K562 (cell line): ENCODE data around the gene AFAP1. TPM values are rescaled to one million over a fixed set of nuclear protein-coding genes. Genes with fewer than 3 reads are reported as not detected.

Source experiments
- ATAC-seq: fragments of 200-7000 bp; cut with Tn5 transposase; 3 replicates; pipeline ENCODE4 v1.9.1; 2020; ENCODE audit warnings: moderate library complexity
- BruUV-seq: library from RNA; stranded (reverse); fragments of 400-500 nt; replicated peaks from 2 replicates; lab custom pipeline; 2021; lab: Mats Ljungman, UMichigan
- CTCF ChIA-PET: fragments of 300-600 bp; formaldehyde crosslinking; extraction: SDS; loops from one replicate; lab custom pipeline; 2021; ENCODE audit warnings: low intra/inter-chr PET ratio; lab: Yijun Ruan, JAX
- POLR2A ChIA-PET: fragments of 300-600, 350-650 bp; sonication (Branson Sonifier 250); formaldehyde crosslinking; extraction: SDS; loops from one replicate; lab custom pipeline; 2021; ENCODE audit warnings: antibody characterized with exemption, inconsistent platforms; lab: Yijun Ruan, JAX
- DNase-seq, 4 experiments: peaks; one replicate each; pipeline versions ENCODE4 v3.0.0 to v3.0.0-alpha.2; 2011 to 2018; ENCODE audit warnings: low spot score in 3 of 4, mixed read lengths in 3 of 4; ENCODE audit errors: extremely low read depth in 1 of 4
- FAIRE-seq: peaks from 2 replicates; lab custom pipeline; 2011; peaks lifted over from hg19 to GRCh38; lab: Jason Lieb, UNC
- H2AFZ ChIP-seq: 2 replicates; pipeline ENCODE4 v1.6.0; 2011; ENCODE audit warnings: low read depth, low read length, control low read depth, inconsistent platforms
- H3K27ac ChIP-seq: fragments of 200-600 bp; 3 replicates; pipeline ENCODE4 v1.8.0; 2011; ENCODE audit warnings: low read depth, mild to moderate bottlenecking, control low read depth, inconsistent platforms, low read length, moderate library complexity, mixed read lengths; ENCODE audit errors: extremely low read depth
- H3K27me3 ChIP-seq, 2 experiments: fragments of 300-600 bp in 1 of 2; 2 replicates in 1 of 2; 3 replicates in 1 of 2; pipeline versions ENCODE4 v1.6.0 to v1.8.0; 2011; ENCODE audit warnings: inconsistent platforms in 2 of 2, low read length in 2 of 2, mild to moderate bottlenecking in 1 of 2, mixed read lengths in 1 of 2, moderate library complexity in 1 of 2; ENCODE audit not compliant: control insufficient read depth in 2 of 2, insufficient read depth in 2 of 2
- H3K36me3 ChIP-seq: fragments of 300-600 bp; 3 replicates; pipeline ENCODE4 v1.8.0; 2011; ENCODE audit warnings: mild to moderate bottlenecking, low read length, inconsistent platforms; ENCODE audit not compliant: control insufficient read depth, insufficient read depth
- H3K4me1 ChIP-seq, 2 experiments: fragments of 200-600 bp in 1 of 2; replicated peaks in 1 of 2; 2 replicates in 1 of 2; 3 replicates in 1 of 2; pipeline versions ENCODE4 v1.5.1 to v1.8.0; 2011; ENCODE audit warnings: inconsistent platforms in 2 of 2, low read length in 2 of 2, mild to moderate bottlenecking in 1 of 2, mixed read lengths in 1 of 2, moderate library complexity in 1 of 2; ENCODE audit not compliant: control insufficient read depth in 2 of 2, insufficient read depth in 2 of 2
- H3K4me2 ChIP-seq: 2 replicates; pipeline ENCODE4 v1.6.1; 2011; ENCODE audit warnings: low read length, control low read depth, inconsistent platforms, mixed read lengths; ENCODE audit not compliant: insufficient read depth
- H3K4me3 ChIP-seq: fragments of 200-600 bp; sonication (generic), shearing (Covaris generic); 2 replicates; pipeline ENCODE4 v1.5.1; 2016; ENCODE audit warnings: control low read depth, inconsistent platforms
- H3K79me2 ChIP-seq: fragments of 200-600 bp; 3 replicates; pipeline ENCODE4 v1.8.0; 2011; ENCODE audit warnings: low read length, inconsistent platforms; ENCODE audit not compliant: control insufficient read depth, insufficient read depth
- H3K9ac ChIP-seq, 2 experiments: 2 replicates each; pipeline versions ENCODE4 v1.6.0 to v1.6.1; 2011; ENCODE audit warnings: low read depth in 2 of 2, low read length in 2 of 2, control low read depth in 1 of 2, inconsistent platforms in 1 of 2, mild to moderate bottlenecking in 1 of 2, mixed read lengths in 1 of 2; ENCODE audit not compliant: insufficient read depth in 1 of 2
- H3K9me1 ChIP-seq: one replicate; pipeline ENCODE4 v1.6.0; 2011; ENCODE audit warnings: inconsistent platforms, mild to moderate bottlenecking, low read length, moderate library complexity; ENCODE audit not compliant: control insufficient read depth, insufficient read depth
- H3K9me3 ChIP-seq: replicated peaks from 2 replicates; pipeline ENCODE4 v1.5.1; 2011; ENCODE audit warnings: low read depth, low read length, inconsistent platforms; ENCODE audit not compliant: control insufficient read depth, insufficient read depth
- H4K20me1 ChIP-seq: replicated peaks from 2 replicates; pipeline ENCODE4 v1.6.1; 2011; ENCODE audit warnings: low read length, inconsistent platforms, mixed read lengths; ENCODE audit not compliant: control insufficient read depth, insufficient read depth
- BACH1 ChIP-seq: fragments of 200-800 bp; sonication (Bioruptor generic); IDR thresholded peaks from 2 replicates; pipeline ENCODE4 v1.6.1; 2016; ENCODE audit warnings: missing genetic modification characterization, missing compliant biosample characterization
- POLR3A ChIP-seq: IDR thresholded peaks from 2 replicates; pipeline ENCODE4 v1.6.1; 2011; ENCODE audit warnings: borderline replicate concordance, mild to moderate bottlenecking, moderate library complexity; ENCODE audit not compliant: insufficient read length, insufficient read depth; ENCODE audit errors: extremely low read depth
- RBM39 ChIP-seq: fragments of 200-400 bp; formaldehyde crosslinking; optimal IDR thresholded peaks from 2 replicates; pipeline ENCODE3; 2018; ENCODE audit warnings: low read depth, low read length
- SP2 ChIP-seq: IDR thresholded peaks from 2 replicates; pipeline ENCODE4 v1.6.1; 2011; ENCODE audit warnings: mild to moderate bottlenecking, low read depth, low read length, moderate library complexity; ENCODE audit not compliant: poor library complexity, severe bottlenecking; ENCODE audit errors: extremely low read depth
- TAF1 ChIP-seq: IDR thresholded peaks from 2 replicates; pipeline ENCODE4 v1.6.1; 2011; ENCODE audit warnings: mild to moderate bottlenecking, low read length, moderate library complexity; ENCODE audit not compliant: insufficient read depth, control insufficient read depth, severe bottlenecking; ENCODE audit errors: extremely low read depth
- TAF15 ChIP-seq: fragments of 200-400 bp; formaldehyde crosslinking; IDR thresholded peaks from 2 replicates; pipeline ENCODE4 v1.6.1; 2017; ENCODE audit warnings: mild to moderate bottlenecking, low read depth, low read length, moderate library complexity
- ZNF239 ChIP-seq: fragments of 250-450 bp; sonication (Bioruptor Pico); IDR thresholded peaks from 2 replicates; pipeline ENCODE4 v1.4.0; 2020; ENCODE audit warnings: mild to moderate bottlenecking
- WGBS: fragments of 100-300 bp; shearing (Covaris generic); methylation state at CpG from one replicate; pipeline ENCODE4 v1.1.6; 2016; ENCODE audit warnings: low coverage, mixed read lengths; ENCODE audit not compliant: insufficient coverage; ENCODE audit errors: missing lambda C conversion rate; 5-methylcytosine and 5-hydroxymethylcytosine counted together
- in situ Hi-C: fragments of 300-500 bp; cut with MboI; formaldehyde crosslinking; loops from 4 replicates; pipeline ENCODE4 v1.15.0; 2018; ENCODE audit warnings: inconsistent platforms, mixed read lengths
- intact Hi-C: fragments of 100-400 bp; cut with micrococcal nuclease; formaldehyde crosslinking; loops from 2 replicates; pipeline ENCODE4 v1.14.2; 2022
- polyA plus RNA-seq, 8 experiments: library from polyadenylated mRNA; depleted of rRNA in 4 of 8; stranded (reverse) in 5 of 8; unstranded in 3 of 8; fragments of >200 nt; fragmentation: Nextera tagmentation in 2 of 8; fragmentation: Illumina TruSeq in 1 of 8; extraction: Ambion mirVana in 2 of 8; extraction: Trizol in 1 of 8; gene quantifications; 2 replicates each; pipeline versions ENCODE4 v1.2.1 to v1.2.3, GENCODE V29; 2011 to 2014; ENCODE audit warnings: inconsistent platforms in 1 of 8, missing spikeins in 1 of 8
- total RNA-seq, 7 experiments: library from RNA; depleted of rRNA in 6 of 7; stranded (reverse); fragments of >200 nt in 6 of 7; fragmentation: Illumina TruSeq in 2 of 7; extraction: Trizol in 2 of 7; gene quantifications; 2 replicates each; pipeline versions ENCODE4 v1.2.1 to v1.2.3, GENCODE V29; 2011 to 2021; ENCODE audit warnings: low replicate concordance in 1 of 7
- TF ChIP-seq, protein P1 (sequence below): fragments of 450-650 bp; formaldehyde crosslinking; conservative IDR thresholded peaks from 2 replicates; pipeline ENCODE4 v1.4.0; 2022; ENCODE audit warnings: mild to moderate bottlenecking, missing genetic modification characterization

Gene AFAP1
- total and polyA plus RNA-seq, 9 of the 15 experiments (the other 6 are each of a cell fraction or from before 2014, with no cell fraction given), result 0.07 to 0.42 (median 0.12) TPM; not detected in 1

DNA sequence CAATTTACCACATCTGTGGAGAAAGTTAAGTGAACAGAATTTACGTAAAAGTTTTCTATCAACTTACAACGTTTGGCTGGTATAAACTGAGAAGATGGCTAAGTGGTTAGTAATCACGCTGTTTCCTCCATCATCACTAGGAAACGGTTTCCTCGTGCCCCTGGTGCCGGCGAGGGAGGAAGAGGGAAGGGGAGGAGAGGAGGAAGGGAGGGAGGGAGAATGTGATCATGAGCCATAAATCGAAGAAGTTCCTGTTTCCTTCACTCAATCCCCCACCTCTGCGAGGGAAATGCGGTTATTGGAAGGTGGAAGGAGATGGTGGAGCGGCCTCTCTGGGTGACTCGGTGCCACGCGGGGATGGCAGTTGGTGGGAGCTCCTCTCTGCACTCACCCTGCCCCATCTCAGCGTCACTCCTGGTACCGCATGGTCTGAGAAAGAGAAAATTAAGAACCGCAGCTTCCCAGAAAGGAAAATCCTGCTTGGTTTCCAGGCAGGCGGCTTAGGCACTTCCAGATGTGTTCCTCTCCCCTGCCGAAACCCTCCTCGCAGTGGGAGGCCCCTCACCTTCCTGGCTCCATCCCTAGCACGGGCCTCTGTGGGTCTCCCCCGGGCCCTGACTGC lies 216.8 kb downstream of the AFAP1 start:
- TF ChIP-seq ZNF239 (no peak), TAF1 (no peak), BACH1 (tag) (no peak), TAF15 (no peak), RBM39 (no peak), POLR3A (no peak), SP2 (no peak)
- TF ChIP-seq, protein P1, sequence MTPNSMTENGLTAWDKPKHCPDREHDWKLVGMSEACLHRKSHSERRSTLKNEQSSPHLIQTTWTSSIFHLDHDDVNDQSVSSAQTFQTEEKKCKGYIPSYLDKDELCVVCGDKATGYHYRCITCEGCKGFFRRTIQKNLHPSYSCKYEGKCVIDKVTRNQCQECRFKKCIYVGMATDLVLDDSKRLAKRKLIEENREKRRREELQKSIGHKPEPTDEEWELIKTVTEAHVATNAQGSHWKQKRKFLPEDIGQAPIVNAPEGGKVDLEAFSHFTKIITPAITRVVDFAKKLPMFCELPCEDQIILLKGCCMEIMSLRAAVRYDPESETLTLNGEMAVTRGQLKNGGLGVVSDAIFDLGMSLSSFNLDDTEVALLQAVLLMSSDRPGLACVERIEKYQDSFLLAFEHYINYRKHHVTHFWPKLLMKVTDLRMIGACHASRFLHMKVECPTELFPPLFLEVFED, result no peak
- TF ChIP-seq, all 486 proteins: peak for 0
- in situ Hi-C loops, result no loop called here
- no peak for ATAC-seq

More for the DNA sequence above, 216.8 kb downstream of the AFAP1 start:
- no peak overlapping the region for H3K4me2 ChIP-seq
- no TSS peak for BruUV-seq
- peaks cover 2% of the 10 kb centered on the region for H3K9me1 ChIP-seq
- H3K9ac ChIP-seq, result no peak overlapping the region
- WGBS, result under 1% methylated on average over 22 of the region's 22 CpGs
- no peak overlapping the region for H3K27ac ChIP-seq
- peaks cover 7% of the 10 kb centered on the region; the same call in 1 of the 2 replicates for H4K20me1 ChIP-seq
- no peak overlapping the region for H2AFZ ChIP-seq
- no peak overlapping the region for H3K4me3 ChIP-seq
- DNase-seq (no peak), FAIRE-seq (no peak)
- H3K4me1 ChIP-seq, result peaks cover 0 to 12% of the 10 kb centered on the region in 2 experiments; a peak in 1 of 5 replicates
- ChIA-PET CTCF (no interaction called here), POLR2A (no interaction called here)
- intact Hi-C loops, result loop anchor here (5.0 kb wide), 1 partner anchor 79 kb away; no protein-coding TSS in a partner anchor
- H3K36me3 ChIP-seq, result no peaks in the 10 kb centered on the region
- peaks cover 18 to 32% of the 10 kb centered on the region in 2 experiments for H3K27me3 ChIP-seq
- H3K79me2 ChIP-seq, result no peaks in the 10 kb centered on the region
- no peaks in the 10 kb centered on the region for H3K9me3 ChIP-seq
